ENCODE results near the gene HSPA12B. TPM values are rescaled to one million over a fixed set of nuclear protein-coding genes. Genes with fewer than 3 reads are reported as not detected.
"Not testable (repeated sequence)": the region's sequence is repeated elsewhere in the genome, so short reads cannot be mapped to it uniquely, and the experiment has no call there.

Gene HSPA12B
- total and polyA plus RNA-seq, 7 donors = 4.0 to 9.7 (median 7.5) TPM

- TF ChIP-seq, protein P1, sequence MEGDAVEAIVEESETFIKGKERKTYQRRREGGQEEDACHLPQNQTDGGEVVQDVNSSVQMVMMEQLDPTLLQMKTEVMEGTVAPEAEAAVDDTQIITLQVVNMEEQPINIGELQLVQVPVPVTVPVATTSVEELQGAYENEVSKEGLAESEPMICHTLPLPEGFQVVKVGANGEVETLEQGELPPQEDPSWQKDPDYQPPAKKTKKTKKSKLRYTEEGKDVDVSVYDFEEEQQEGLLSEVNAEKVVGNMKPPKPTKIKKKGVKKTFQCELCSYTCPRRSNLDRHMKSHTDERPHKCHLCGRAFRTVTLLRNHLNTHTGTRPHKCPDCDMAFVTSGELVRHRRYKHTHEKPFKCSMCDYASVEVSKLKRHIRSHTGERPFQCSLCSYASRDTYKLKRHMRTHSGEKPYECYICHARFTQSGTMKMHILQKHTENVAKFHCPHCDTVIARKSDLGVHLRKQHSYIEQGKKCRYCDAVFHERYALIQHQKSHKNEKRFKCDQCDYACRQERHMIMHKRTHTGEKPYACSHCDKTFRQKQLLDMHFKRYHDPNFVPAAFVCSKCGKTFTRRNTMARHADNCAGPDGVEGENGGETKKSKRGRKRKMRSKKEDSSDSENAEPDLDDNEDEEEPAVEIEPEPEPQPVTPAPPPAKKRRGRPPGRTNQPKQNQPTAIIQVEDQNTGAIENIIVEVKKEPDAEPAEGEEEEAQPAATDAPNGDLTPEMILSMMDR (IDR thresholded peaks at IDR 0.05) = no peak
- intact Hi-C loops (cut with DNase I) = loop anchor here (2.0 to 10.0 kb wide), 5 partner anchors 36 to 301 kb away; partner anchors contain the start of genes AP5S1 (in 1 of the 2) and MAVS (in 1 of the 2)
- H3K4me3 ChIP-seq = peak overlapping the region; percentile 79
- H3K27ac ChIP-seq = peak overlapping the region; percentile 82
- peak; percentile 16 to 38 (median 24) for ATAC-seq
- DNase-seq = peak; percentile 61 to 81
- WGBS, 3 donors = 0 to 3% (median 1%) methylated on average over 31 to 35 of the region's 35 CpGs
- peaks cover 0 to 4% of the 10 kb centered on the region in 2 donors for H3K36me3 ChIP-seq (ENCODE audit: insufficient read depth in 1 of 2, low read depth in 1 of 2)
- H3K9me3 ChIP-seq = no peaks in the 10 kb centered on the region
- no peaks in the 10 kb centered on the region for H3K27me3 ChIP-seq (ENCODE audit: insufficient read depth in 3 of 3, low read length in 2 of 3)
- H3K4me1 ChIP-seq = peaks cover 30% of the 10 kb centered on the region
Observed at GRCh38 chr20:3786126-3786484, 53.6 kb downstream of the HSPA12B start.

GRCh38 chr20:3786665-3787323 is 54.3 kb downstream of the HSPA12B start, which contains the start of gene CENPB:
TSS of gene CENPB (minus strand) at chr20:3786740. CDS start at chr20:3786483, 257 bp downstream.
- H3K27ac ChIP-seq = peak within 1 kb of the TSS; percentile 82
- H3K4me3 ChIP-seq = peak within 1 kb of the TSS; percentile 79
- H3K27me3 ChIP-seq (ENCODE audit: insufficient read depth in 3 of 3, low read length in 2 of 3) = no peaks in the 10 kb centered on the region
- ATAC-seq (peak; percentile 95 to 96 (median 96)), DNase-seq (peak; percentile 94)
- H3K4me1 ChIP-seq = peaks cover 29% of the 10 kb centered on the region
- peaks cover 0 to 4% of the 10 kb centered on the region in 2 donors for H3K36me3 ChIP-seq (ENCODE audit: insufficient read depth in 1 of 2, low read depth in 1 of 2)
- TF ChIP-seq, protein P1 (IDR thresholded peaks at IDR 0.05) = peak; percentile 86
- WGBS, 3 donors = 4 to 9% (median 7%) methylated on average over 25 to 66 of the region's 70 CpGs
- intact Hi-C loops (cut with DNase I) = loop anchor here (1.0 to 10.0 kb wide), 6 partner anchors 34 to 301 kb away; partner anchors contain the start of genes AP5S1 (in 2 of the 2) and MAVS (in 1 of the 2)
- no peaks in the 10 kb centered on the region for H3K9me3 ChIP-seq

- ATAC-seq (no peak), DNase-seq (peak in 1 of 2 donors; percentile 35)
- TF ChIP-seq, protein P1 (IDR thresholded peaks at IDR 0.05) = no peak
- H3K36me3 ChIP-seq (ENCODE audit: insufficient read depth in 1 of 2, low read depth in 1 of 2) = peaks cover 0 to 4% of the 10 kb centered on the region in 2 donors
- intact Hi-C loops (cut with DNase I) = loop anchor here (1.0 to 10.0 kb wide), 6 partner anchors 33 to 300 kb away; partner anchors contain the start of genes AP5S1 (in 2 of the 2) and MAVS (in 1 of the 2)
- H3K9me3 ChIP-seq = no peaks in the 10 kb centered on the region
- peaks cover 29% of the 10 kb centered on the region for H3K4me1 ChIP-seq
- H3K27me3 ChIP-seq (ENCODE audit: insufficient read depth in 3 of 3, low read length in 2 of 3) = no peaks in the 10 kb centered on the region
- peak overlapping the region; percentile 58 for H3K4me3 ChIP-seq
- H3K27ac ChIP-seq = no peak overlapping the region
- 71 to 81% (median 75%) methylated on average over 5 of the region's 5 CpGs for WGBS, 3 donors
Observed at GRCh38 chr20:3787324-3788014, 55.0 kb downstream of the HSPA12B start.

DNA sequence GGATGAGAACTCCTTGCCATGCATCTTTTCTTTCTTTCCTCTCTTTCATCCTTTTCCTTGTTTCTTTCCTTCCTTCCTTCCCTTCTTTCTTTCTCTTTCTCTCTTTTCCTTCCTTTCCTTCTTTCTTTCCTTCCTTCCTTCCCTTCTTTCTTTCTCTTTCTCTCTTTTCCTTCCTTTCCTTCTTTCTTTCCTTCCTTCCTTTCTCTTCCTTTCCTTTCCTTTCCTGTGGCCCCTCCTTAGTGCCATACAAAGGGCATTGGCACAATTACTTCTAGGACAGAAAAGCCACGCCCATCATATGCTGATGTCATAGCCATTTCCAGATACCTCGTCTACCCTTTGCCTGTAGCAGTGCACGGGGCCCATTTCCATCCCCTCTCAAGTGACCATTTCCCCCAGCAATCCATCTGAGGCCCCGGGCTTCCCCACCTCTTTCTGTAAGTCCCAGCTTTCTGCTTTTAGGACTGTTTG is 56.2 kb downstream of the HSPA12B start:
- peaks cover 23% of the 10 kb centered on the region for H3K4me1 ChIP-seq
- H3K27ac ChIP-seq = no peak overlapping the region
- DNase-seq (peak in 1 of 2 donors; percentile 22), ATAC-seq (no peak)
- intact Hi-C loops (cut with DNase I) = loop anchor here (5.0 to 10.0 kb wide), 4 partner anchors 34 to 299 kb away; partner anchors contain the start of gene AP5S1 (in 1 of the 2)
- no peaks in the 10 kb centered on the region for H3K9me3 ChIP-seq
- TF ChIP-seq, protein P1 (IDR thresholded peaks at IDR 0.05) = no peak
- H3K36me3 ChIP-seq (ENCODE audit: insufficient read depth in 1 of 2, low read depth in 1 of 2) = peaks cover 0 to 4% of the 10 kb centered on the region in 2 donors
- WGBS, 3 donors = 30 to 49% (median 35%) methylated on average over 4 of the region's 4 CpGs
- no peaks in the 10 kb centered on the region for H3K27me3 ChIP-seq (ENCODE audit: insufficient read depth in 3 of 3, low read length in 2 of 3)
- no peak overlapping the region for H3K4me3 ChIP-seq

- 91 to 95% (median 92%) methylated on average over 4 of the region's 4 CpGs for WGBS, 3 donors
- intact Hi-C loops (cut with DNase I) = loop anchor here (5.0 to 10.0 kb wide), 4 partner anchors 33 to 298 kb away; partner anchors contain the start of gene AP5S1 (in 1 of the 2)
- DNase-seq; H3K9me3 ChIP-seq; H3K27me3 ChIP-seq (ENCODE audit: insufficient read depth in 3 of 3, low read length in 2 of 3); H3K4me3 ChIP-seq; H3K27ac ChIP-seq; H3K36me3 ChIP-seq (ENCODE audit: insufficient read depth in 1 of 2, low read depth in 1 of 2); ATAC-seq: not testable (repeated sequence)
- H3K4me1 ChIP-seq = peaks cover 18% of the 10 kb centered on the region
Observed at GRCh38 chr20:3789201-3789600, 56.7 kb downstream of the HSPA12B start.

DNA sequence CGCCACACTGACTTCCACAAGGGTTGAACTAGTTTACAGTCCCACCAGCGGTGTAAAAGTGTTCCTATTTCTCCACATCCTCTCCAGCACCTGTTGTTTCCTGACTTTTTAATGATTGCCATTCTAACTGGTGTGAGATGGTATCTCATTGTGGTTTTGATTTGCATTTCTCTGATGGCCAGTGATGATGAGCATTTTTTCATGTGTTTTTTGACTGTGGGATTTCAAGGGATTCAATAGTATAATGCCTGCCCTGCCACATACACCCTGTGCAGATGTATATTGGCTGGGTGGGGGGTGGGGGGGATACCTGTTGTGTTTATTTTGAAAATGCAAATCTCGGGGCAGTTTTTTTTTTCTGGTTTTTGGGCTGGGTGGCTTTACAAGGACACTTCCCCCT is 61.7 kb downstream of the HSPA12B start:
- H3K36me3 ChIP-seq (ENCODE audit: insufficient read depth in 1 of 2, low read depth in 1 of 2); DNase-seq; H3K4me3 ChIP-seq; H3K4me1 ChIP-seq; ATAC-seq; H3K27me3 ChIP-seq (ENCODE audit: insufficient read depth in 3 of 3, low read length in 2 of 3); H3K27ac ChIP-seq; intact Hi-C loops (cut with DNase I); H3K9me3 ChIP-seq: not testable (repeated sequence)
- WGBS, 3 donors = 89 to 100% (median 92%) methylated on average over 1 to 3 of the region's 3 CpGs

Measured in psoas muscle (tissue), 8 donors.